GM12891 (cell line): Measurements from ENCODE around the gene PKNOX2.

Source experiments
- DNase-seq: peaks from one replicate; pipeline ENCODE4 v3.0.0; 2011; ENCODE audit warnings: low spot score; ENCODE audit not compliant: insufficient read length
- FAIRE-seq: peaks from 2 replicates; lab custom pipeline; 2011; peaks lifted over from hg19 to GRCh38; lab: Jason Lieb, UNC
- PAX5 ChIP-seq: IDR thresholded peaks from 2 replicates; pipeline ENCODE4 v1.6.1; 2011; ENCODE audit warnings: low read length, moderate library complexity, mild to moderate bottlenecking; ENCODE audit not compliant: insufficient read depth, severe bottlenecking
- POLR2A ChIP-seq: IDR thresholded peaks from 2 replicates; pipeline ENCODE4 v1.6.1; 2011; ENCODE audit warnings: low read depth, low read length, control low read depth
- POLR2AphosphoS5 ChIP-seq: IDR thresholded peaks from 2 replicates; pipeline ENCODE4 v1.6.1; 2011; ENCODE audit warnings: low read depth, low read length, control low read depth
- POU2F2 ChIP-seq: IDR thresholded peaks from 2 replicates; pipeline ENCODE4 v1.6.1; 2011; ENCODE audit warnings: low read depth, mild to moderate bottlenecking, control low read depth, low read length, moderate library complexity
- SPI1 ChIP-seq: IDR thresholded peaks from 2 replicates; pipeline ENCODE4 v1.6.1; 2011; ENCODE audit warnings: low read depth, low read length, control low read depth
- TAF1 ChIP-seq: IDR thresholded peaks from 2 replicates; pipeline ENCODE4 v1.6.1; 2011; ENCODE audit warnings: low read depth, low read length, control low read depth

Gene PKNOX2

GRCh38 chr11:125299821-125300220 lies 135.3 kb downstream of the PKNOX2 start:
- TF ChIP-seq POLR2AphosphoS5 (no peak), SPI1 (no peak), POLR2A (no peak), PAX5 (no peak), TAF1 (no peak), POU2F2 (no peak)
- no peak for FAIRE-seq
- DNase-seq, result no peak

- DNase-seq (no peak), FAIRE-seq (no peak)
- TF ChIP-seq TAF1, result no peak
- no peak for TF ChIP-seq POLR2AphosphoS5
- no peak for TF ChIP-seq PAX5
- no peak for TF ChIP-seq POLR2A
- no peak for TF ChIP-seq SPI1
- TF ChIP-seq POU2F2, result no peak
Measured at GRCh38 chr11:125300791-125301218, 136.3 kb downstream of the PKNOX2 start.

DNA sequence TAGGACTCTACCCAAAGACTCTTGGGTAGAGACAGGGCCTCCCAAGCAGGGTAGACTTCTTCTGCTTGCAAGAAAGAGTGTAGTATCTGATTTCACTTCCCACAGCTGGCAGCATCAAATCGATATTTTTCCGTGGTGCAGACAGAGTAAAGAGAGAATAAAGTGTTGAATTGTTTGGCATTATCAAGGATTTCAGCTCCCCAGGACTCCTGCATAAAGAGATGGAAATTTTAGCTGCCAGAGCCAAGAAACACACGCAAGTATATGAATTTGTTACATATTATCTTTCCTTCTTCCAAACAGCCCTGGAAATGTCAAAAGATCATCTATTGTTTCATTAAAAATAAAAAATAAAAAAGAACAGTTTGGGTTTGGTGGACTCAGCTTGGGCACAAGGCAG lies 136.8 kb downstream of the PKNOX2 start:
- FAIRE-seq, result no peak
- TF ChIP-seq POLR2AphosphoS5, result no peak

DNA sequence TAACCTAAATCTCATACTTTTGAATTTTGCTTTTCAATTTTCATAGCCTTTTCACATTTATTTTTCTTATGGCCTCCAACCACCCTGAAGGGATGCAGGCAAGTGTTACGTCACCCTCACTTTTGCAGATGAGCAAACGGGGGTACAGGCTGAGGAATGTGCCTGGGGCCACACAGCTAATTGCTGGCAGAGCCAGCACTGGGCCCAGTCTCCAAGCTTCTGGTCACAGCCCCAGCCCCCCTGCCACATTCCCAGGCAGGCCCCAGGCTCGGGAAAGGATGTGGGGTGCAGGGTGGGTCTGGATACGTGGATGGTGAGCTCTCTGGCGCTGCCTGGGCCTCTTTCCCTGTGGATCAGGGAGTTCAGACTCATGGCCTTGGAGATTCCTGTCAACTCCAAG lies 138.6 kb downstream of the PKNOX2 start:
- DNase-seq (no peak), FAIRE-seq (no peak)
- TF ChIP-seq SPI1 (no peak), TAF1 (no peak), POLR2AphosphoS5 (no peak), POU2F2 (no peak), PAX5 (no peak), POLR2A (no peak)

More for the DNA sequence above, 136.8 kb downstream of the PKNOX2 start:
- no peak for DNase-seq

DNA sequence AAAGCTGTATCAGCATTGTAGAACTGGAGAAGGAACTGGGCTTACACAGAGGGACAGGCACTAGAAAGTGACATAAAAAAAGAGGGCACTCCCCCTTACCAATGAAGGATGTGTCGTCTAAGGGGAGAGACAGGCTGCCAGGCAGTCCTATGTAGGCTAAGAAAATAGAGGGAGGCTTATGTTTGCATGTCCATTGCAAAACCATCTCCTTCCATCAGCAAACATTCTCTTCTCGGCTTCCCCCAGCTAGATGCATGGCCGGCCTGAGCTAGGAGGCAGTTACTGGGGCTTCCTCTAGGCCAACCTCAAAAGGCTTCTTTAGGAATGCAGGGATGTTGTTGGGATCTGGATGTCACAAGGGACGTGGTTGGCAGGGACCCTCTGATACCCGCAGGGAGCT lies 139.1 kb downstream of the PKNOX2 start:
- no peak for DNase-seq
- no peak for FAIRE-seq
- TF ChIP-seq POLR2A, result no peak
- no peak for TF ChIP-seq POU2F2
- no peak for TF ChIP-seq TAF1
- TF ChIP-seq SPI1, result no peak
- TF ChIP-seq POLR2AphosphoS5, result no peak
- TF ChIP-seq PAX5, result no peak

- TF ChIP-seq POU2F2, result no peak
- DNase-seq (no peak), FAIRE-seq (no peak)
Measured at GRCh38 chr11:125304136-125304535, 139.6 kb downstream of the PKNOX2 start.

DNA sequence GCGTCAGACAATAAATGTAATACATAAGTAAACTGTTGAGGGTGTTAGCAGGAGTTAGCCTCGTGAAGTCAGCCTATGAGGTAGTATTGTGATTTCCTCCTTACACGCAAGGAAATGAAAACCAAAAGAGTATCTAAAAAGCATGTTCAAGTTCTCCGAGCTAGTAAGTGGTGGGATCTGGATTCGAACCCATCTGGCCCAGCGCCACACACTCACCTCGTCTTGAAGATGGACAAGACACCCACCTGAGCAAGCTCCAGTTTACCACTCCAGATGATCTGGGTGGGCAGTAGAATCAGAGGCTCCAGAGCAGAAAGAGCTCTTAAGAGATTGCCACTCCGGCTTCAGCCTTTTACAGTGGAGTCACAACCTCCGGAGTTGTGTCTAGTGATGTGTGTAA lies 140.3 kb downstream of the PKNOX2 start:
- FAIRE-seq (no peak), DNase-seq (no peak)
- TF ChIP-seq PAX5 (no peak), POU2F2 (no peak), TAF1 (no peak), POLR2AphosphoS5 (no peak), POLR2A (no peak), SPI1 (no peak)

DNA sequence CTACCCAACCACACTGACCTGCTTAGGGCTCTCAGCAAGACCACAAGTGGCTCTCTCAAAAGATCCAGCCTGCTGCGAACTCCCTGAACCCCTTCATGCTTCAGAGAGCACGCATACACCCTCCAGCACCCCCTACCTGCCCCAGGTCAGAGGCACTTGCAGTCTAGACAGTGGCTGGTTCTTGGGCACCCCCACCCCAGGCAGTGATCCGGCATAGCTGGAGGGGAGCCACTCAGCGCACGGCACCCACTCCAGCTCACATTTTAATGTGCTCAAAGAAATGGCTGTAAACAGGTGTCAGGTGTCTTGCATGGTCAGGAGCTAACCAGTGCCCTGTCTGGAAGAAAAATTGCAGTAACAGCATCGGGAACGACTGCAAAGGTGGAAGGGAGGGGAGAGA lies 140.8 kb downstream of the PKNOX2 start:
- no peak for TF ChIP-seq POLR2A
- TF ChIP-seq PAX5, result no peak
- TF ChIP-seq SPI1, result no peak
- no peak for TF ChIP-seq POU2F2
- TF ChIP-seq TAF1, result no peak
- no peak for TF ChIP-seq POLR2AphosphoS5
- FAIRE-seq, result no peak
- DNase-seq, result no peak

DNA sequence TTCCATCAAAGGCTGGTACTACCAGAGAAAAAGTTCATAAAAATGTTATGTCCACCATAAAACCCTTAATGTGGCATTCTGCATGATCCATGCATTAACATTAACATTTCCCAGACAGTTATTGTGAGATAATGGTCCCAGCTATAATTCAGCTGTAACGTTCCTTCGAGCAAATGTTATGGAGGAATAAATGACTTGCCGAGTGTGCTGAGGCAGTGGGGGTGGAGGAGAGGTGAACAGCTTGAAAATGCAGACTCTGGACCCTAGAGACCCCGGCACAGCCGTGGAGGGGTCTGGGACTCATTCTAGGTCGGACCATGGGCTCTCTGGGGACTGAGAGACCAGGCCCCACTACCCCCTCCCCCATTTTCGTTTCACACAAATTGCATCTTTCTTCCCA lies 141.9 kb downstream of the PKNOX2 start:
- TF ChIP-seq POLR2AphosphoS5 (no peak), TAF1 (no peak)
- DNase-seq (no peak), FAIRE-seq (no peak)

DNA sequence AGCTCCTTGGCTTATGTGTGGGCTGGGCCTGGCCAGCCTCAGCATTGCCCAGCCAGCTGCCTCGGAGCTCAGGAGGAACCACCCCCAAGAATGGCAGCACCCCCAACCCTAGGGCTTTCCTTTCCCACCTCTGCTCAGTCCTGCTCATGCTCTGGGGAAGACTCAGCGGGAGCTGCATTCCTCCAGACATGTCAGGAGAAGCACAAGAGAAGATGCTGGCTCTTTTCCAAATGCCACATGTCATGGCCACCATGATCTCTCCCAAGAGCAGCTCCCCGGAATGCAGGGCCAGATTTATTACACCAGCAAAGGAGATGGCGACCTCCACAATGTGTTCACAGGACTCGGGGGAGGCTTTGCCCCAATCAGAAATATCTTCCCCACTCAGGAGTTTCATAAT lies 143.7 kb downstream of the PKNOX2 start:
- DNase-seq, result no peak
- FAIRE-seq, result no peak
- TF ChIP-seq TAF1 (no peak), POLR2AphosphoS5 (no peak), POU2F2 (no peak)

- TF ChIP-seq POLR2A (no peak), POLR2AphosphoS5 (no peak), POU2F2 (no peak), PAX5 (no peak)
- DNase-seq, result no peak
- no peak for FAIRE-seq
Measured at GRCh38 chr11:125312391-125312790, 147.8 kb downstream of the PKNOX2 start.

- no peak for DNase-seq
- TF ChIP-seq SPI1, result no peak
- no peak for TF ChIP-seq PAX5
- no peak for TF ChIP-seq POLR2A
- TF ChIP-seq TAF1, result no peak
- TF ChIP-seq POLR2AphosphoS5, result no peak
- no peak for TF ChIP-seq POU2F2
- FAIRE-seq, result no peak
Measured at GRCh38 chr11:125312812-125313211, 148.3 kb downstream of the PKNOX2 start.
